ENCODE data around the gene AP1G1. TPM values are rescaled to one million over a fixed set of nuclear protein-coding genes. Genes with fewer than 3 reads are reported as not detected.

The AP1G1 gene
- total RNA-seq, 1 donor from 2014 or later, result 40.1 TPM

- TF ChIP-seq CTCF (conservative IDR thresholded peaks at IDR 0.05; ENCODE audit: low read depth, low read length), result no peak
- no peak for DNase-seq (ENCODE audit: low read depth)
- peak overlapping the region; percentile 80 for H3K4me3 ChIP-seq (ENCODE audit: low read depth, low read length)
These were observed 85.7 kb downstream of the AP1G1 start for GRCh38 chr16:71722801-71723536.

GRCh38 chr16:71721066-71721740 is 87.4 kb downstream of the AP1G1 start:
- no peak for TF ChIP-seq CTCF (conservative IDR thresholded peaks at IDR 0.05; ENCODE audit: low read depth, low read length)
- no peak overlapping the region for H3K4me3 ChIP-seq (ENCODE audit: low read depth, low read length)
- no peak for DNase-seq (ENCODE audit: low read depth)

DNA sequence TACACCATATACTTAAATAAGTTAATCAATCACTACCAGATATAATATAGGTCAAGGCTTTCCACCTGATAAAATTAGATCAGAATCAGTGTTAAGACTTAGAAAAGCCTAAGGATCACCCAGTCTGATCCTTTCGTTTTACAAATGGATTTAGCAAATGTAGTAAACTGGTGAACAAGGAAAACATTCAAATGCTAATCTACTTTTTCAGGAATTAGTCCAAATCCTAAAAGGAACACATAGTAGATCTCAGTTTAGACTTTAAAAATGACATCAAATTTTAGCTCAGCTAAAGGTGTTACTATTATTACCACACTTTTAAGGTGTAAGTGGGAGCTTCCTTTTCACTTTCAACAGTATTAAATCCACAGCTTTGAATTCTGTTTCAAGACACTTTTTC is 96.1 kb downstream of the AP1G1 start:
- DNase-seq (ENCODE audit: low read depth), result no peak
- no peak for TF ChIP-seq CTCF (conservative IDR thresholded peaks at IDR 0.05; ENCODE audit: low read depth, low read length)
- no peak overlapping the region for H3K4me3 ChIP-seq (ENCODE audit: low read depth, low read length)

DNA sequence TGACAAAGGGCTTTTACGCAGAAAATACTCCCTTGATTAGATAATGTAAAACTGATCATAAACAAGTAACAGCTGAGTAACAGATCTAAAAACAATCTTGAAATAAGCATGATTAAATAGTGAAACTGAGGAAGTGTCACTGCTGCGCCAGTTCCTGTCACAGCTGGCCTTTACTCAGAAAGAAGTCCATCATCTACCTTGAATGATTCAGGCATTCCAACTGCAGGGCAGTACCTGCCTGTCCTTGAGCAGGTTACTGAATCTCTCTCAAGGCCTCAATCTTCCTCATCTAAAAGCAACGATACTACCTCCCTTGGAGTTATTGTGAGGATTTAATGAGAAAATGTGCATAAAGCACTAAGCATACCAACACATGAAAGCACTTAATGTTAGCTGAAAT is 96.8 kb downstream of the AP1G1 start:
- no peak overlapping the region for H3K4me3 ChIP-seq (ENCODE audit: low read depth, low read length)
- DNase-seq (ENCODE audit: low read depth), result no peak
- no peak for TF ChIP-seq CTCF (conservative IDR thresholded peaks at IDR 0.05; ENCODE audit: low read depth, low read length)

- no peak for TF ChIP-seq CTCF (conservative IDR thresholded peaks at IDR 0.05; ENCODE audit: low read depth, low read length)
- DNase-seq (ENCODE audit: low read depth), result peak; percentile 38
- H3K4me3 ChIP-seq (ENCODE audit: low read depth, low read length), result no peak overlapping the region
These were observed 99.3 kb downstream of the AP1G1 start for GRCh38 chr16:71709229-71709781.

DNA sequence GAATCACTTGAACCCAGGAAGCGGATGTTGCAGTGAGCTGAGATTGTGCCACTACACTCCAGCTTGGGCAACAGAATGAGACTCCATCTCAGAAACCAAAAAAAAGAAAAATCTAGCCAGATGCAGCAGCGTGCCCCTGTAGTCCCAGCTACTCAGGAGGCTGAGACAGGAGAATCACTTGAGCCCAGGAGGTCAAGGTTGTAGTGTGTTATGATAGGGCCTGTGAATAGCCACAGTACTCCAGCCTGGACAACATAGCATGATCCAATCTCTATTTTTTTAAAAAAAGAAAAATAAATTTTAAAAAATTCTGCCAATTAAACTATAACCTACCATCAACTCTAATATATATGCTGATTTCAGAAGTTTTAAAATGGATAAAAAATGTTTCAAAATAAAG is 99.9 kb downstream of the AP1G1 start:
- DNase-seq (ENCODE audit: low read depth), result no peak
- H3K4me3 ChIP-seq (ENCODE audit: low read depth, low read length), result no peak overlapping the region
- TF ChIP-seq CTCF (conservative IDR thresholded peaks at IDR 0.05; ENCODE audit: low read depth, low read length), result no peak

All from epithelial cell of proximal tubule (primary cell).